Uterus (tissue), 4 donors: ENCODE results near the gene ELP2. TPM values are rescaled to one million over a fixed set of nuclear protein-coding genes. Genes with fewer than 3 reads are reported as not detected.

Experiments used
- DNase-seq, 2 donors: peaks; one replicate each; pipeline ENCODE4 v3.0.0-alpha.2; 2019 to 2020
- H3K27ac ChIP-seq, 2 donors: fragments of 200-600 bp; sonication (generic); 1 replicate in 1 of 2; 2 replicates in 1 of 2; pipeline ENCODE4 v1.5.1; 2016 to 2018
- H3K27me3 ChIP-seq, 2 donors: fragments of 200-600 bp; sonication (generic); one replicate each; pipeline ENCODE4 v1.5.1; 2018 to 2019; ENCODE audit warnings: control low read depth in 1 of 2
- H3K36me3 ChIP-seq, 2 donors: fragments of 200-600 bp; sonication (generic); one replicate each; pipeline ENCODE4 v1.5.1; 2019; ENCODE audit warnings: control low read depth in 1 of 2
- H3K4me1 ChIP-seq, 2 donors: fragments of 200-600 bp; sonication (generic); one replicate each; pipeline ENCODE4 v1.5.1; 2018 to 2019; ENCODE audit warnings: control low read depth in 1 of 2
- H3K4me3 ChIP-seq, 2 donors: fragments of 200-600 bp; sonication (generic); 1 replicate in 1 of 2; 2 replicates in 1 of 2; pipeline ENCODE4 v1.5.1; 2018 to 2019; ENCODE audit warnings: mild to moderate bottlenecking in 1 of 2
- H3K9me3 ChIP-seq, 2 donors: fragments of 200-600 bp; sonication (generic); one replicate each; pipeline ENCODE4 v1.5.1; 2019; ENCODE audit warnings: control low read depth in 1 of 2
- CTCF ChIP-seq, 4 experiments: fragments of 200-600 bp in 2 of 4; fragments of 450-650 bp in 2 of 4; sonication (generic) in 2 of 4; IDR thresholded peaks; one replicate each; pipeline ENCODE4 v1.5.1; 2016 to 2019; ENCODE audit warnings: antibody characterized with exemption in 4 of 4, mild to moderate bottlenecking in 2 of 4, moderate library complexity in 1 of 4
- POLR2A ChIP-seq, 2 donors: fragments of 450-650 bp; IDR thresholded peaks; one replicate each; pipeline ENCODE4 v1.6.1; 2016; ENCODE audit warnings: antibody characterized with exemption in 2 of 2, mild to moderate bottlenecking in 1 of 2, moderate library complexity in 1 of 2
- intact Hi-C: fragments of 100-400 bp; cut with DNase I; formaldehyde crosslinking; loops from one replicate; pipeline ENCODE4 v1.15.1; 2023; ENCODE audit warnings: low total_unique reads
- total RNA-seq, 4 donors: library from RNA; depleted of rRNA in 3 of 4; stranded (reverse); fragments of >200 nt in 3 of 4; gene quantifications; one replicate each; pipeline versions ENCODE4 v1.1.0 to v1.2.4, GENCODE V29; 2014 to 2023
- donor health status: DM: yes; HTN: yes; CAD: no.

Gene ELP2
- total RNA-seq, 4 donors from 2014 or later, result 73.3 to 152 (median 113) TPM

DNA sequence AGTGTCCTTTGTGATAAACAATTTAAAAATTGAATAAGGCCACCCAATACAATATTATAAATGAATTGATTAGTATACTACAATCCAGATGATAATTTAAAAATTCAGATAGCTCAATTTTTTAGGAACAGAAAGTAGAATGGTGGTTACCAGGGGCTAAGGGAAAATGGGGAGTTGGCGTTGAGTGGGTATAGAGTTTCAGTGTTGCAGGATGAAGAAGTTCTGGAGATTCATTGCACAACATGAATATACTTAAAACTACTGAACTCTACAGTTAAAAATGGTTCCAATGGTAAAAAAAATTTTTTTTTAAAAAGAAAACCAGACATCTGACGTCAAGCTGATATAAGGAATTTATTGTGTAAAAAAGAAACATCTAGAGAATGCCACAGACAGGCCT, 21.5 kb upstream of the ELP2 start:
- intact Hi-C loops, result no loop called here
- DNase-seq, result no peak
- H3K36me3 ChIP-seq, result no peaks in the 10 kb centered on the region

DNA sequence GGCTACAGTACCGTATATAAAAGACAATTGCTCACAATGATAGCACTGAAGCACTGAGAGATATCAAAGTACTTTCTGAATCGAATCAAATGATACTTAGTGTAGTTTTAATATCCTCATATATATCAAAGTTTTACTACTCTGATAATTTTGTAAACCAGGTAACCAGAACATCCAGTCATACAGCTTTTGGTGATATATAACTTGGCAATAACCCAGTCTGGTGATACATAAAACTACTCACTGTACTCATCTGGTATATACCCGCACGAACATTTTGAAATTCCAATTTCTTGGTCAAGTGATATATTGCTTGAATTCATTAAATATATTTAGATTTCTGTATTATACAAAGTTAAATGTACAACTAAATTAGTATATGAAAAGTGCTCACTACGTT, 21.1 kb upstream of the ELP2 start:
- no peak for TF ChIP-seq POLR2A (IDR thresholded peaks at IDR 0.05)
- TF ChIP-seq CTCF (IDR thresholded peaks at IDR 0.05), result no peak
- Histone ChIP-seq H3K4me3 (no peak overlapping the region), H3K9me3 (no peaks in the 10 kb centered on the region), H3K4me1 (no peaks in the 10 kb centered on the region), H3K27me3 (no peaks in the 10 kb centered on the region), H3K27ac (no peak overlapping the region), H3K36me3 (no peaks in the 10 kb centered on the region)
- intact Hi-C loops, result no loop called here
- no peak for DNase-seq

More for the DNA sequence above, 21.5 kb upstream of the ELP2 start:
- Histone ChIP-seq H3K4me3 (no peak overlapping the region), H3K9me3 (no peaks in the 10 kb centered on the region), H3K4me1 (no peaks in the 10 kb centered on the region), H3K27me3 (no peaks in the 10 kb centered on the region), H3K27ac (no peak overlapping the region)
- no peak for TF ChIP-seq CTCF (IDR thresholded peaks at IDR 0.05)
- no peak for TF ChIP-seq POLR2A (IDR thresholded peaks at IDR 0.05)

- Histone ChIP-seq H3K4me3 (no peak overlapping the region), H3K36me3 (no peaks in the 10 kb centered on the region), H3K27me3 (no peaks in the 10 kb centered on the region), H3K27ac (no peak overlapping the region), H3K4me1 (no peaks in the 10 kb centered on the region), H3K9me3 (no peaks in the 10 kb centered on the region)
- intact Hi-C loops, result no loop called here
- no peak for DNase-seq
- TF ChIP-seq POLR2A (IDR thresholded peaks at IDR 0.05) (no peak), CTCF (IDR thresholded peaks at IDR 0.05) (no peak)
Observed at GRCh38 chr18:36109737-36110136, 20.0 kb upstream of the ELP2 start.

GRCh38 chr18:36112302-36112701, 17.4 kb upstream of the ELP2 start:
- no peak for DNase-seq

GRCh38 chr18:36114251-36114650, 15.4 kb upstream of the ELP2 start:
- Histone ChIP-seq H3K4me3 (no peak overlapping the region), H3K27ac (no peak overlapping the region), H3K27me3 (no peaks in the 10 kb centered on the region), H3K36me3 (no peaks in the 10 kb centered on the region), H3K4me1 (no peaks in the 10 kb centered on the region), H3K9me3 (no peaks in the 10 kb centered on the region)
- TF ChIP-seq POLR2A (IDR thresholded peaks at IDR 0.05) (no peak), CTCF (IDR thresholded peaks at IDR 0.05) (no peak)
- intact Hi-C loops, result no loop called here
- DNase-seq, result no peak

More at GRCh38 chr18:36112302-36112701, 17.4 kb upstream of the ELP2 start:
- no peak overlapping the region for H3K27ac ChIP-seq
- no peaks in the 10 kb centered on the region for H3K36me3 ChIP-seq
- no peaks in the 10 kb centered on the region for H3K4me1 ChIP-seq
- H3K4me3 ChIP-seq, result no peak overlapping the region
- intact Hi-C loops, result no loop called here
- no peaks in the 10 kb centered on the region for H3K9me3 ChIP-seq
- H3K27me3 ChIP-seq, result no peaks in the 10 kb centered on the region
- no peak for TF ChIP-seq POLR2A (IDR thresholded peaks at IDR 0.05)
- TF ChIP-seq CTCF (IDR thresholded peaks at IDR 0.05), result no peak
